GM12878 (cell line): ENCODE results near the gene PLXNC1. TPM values are rescaled to one million over a fixed set of nuclear protein-coding genes. Genes with fewer than 3 reads are reported as not detected.

Experiments
- ASH2L ChIP-seq: fragments of 300-600, 200-600 bp; sonication (generic); IDR thresholded peaks from 2 replicates; pipeline ENCODE4 v1.6.1; 2017; ENCODE audit warnings: low read depth, mild to moderate bottlenecking, borderline replicate concordance
- ATF2 ChIP-seq: IDR thresholded peaks from 2 replicates; pipeline ENCODE4 v1.6.1; 2012; ENCODE audit warnings: low read length, inconsistent platforms
- BHLHE40 ChIP-seq, 2 experiments: fragments of 450-650 bp in 1 of 2; IDR thresholded peaks; 2 replicates each; pipeline ENCODE4 v1.6.1; 2011 to 2017; ENCODE audit warnings: low read depth in 2 of 2, borderline replicate concordance in 1 of 2, improper control_type of control experiment in 1 of 2, low read length in 1 of 2, mild to moderate bottlenecking in 1 of 2
- CREB1 ChIP-seq: IDR thresholded peaks from 2 replicates; pipeline ENCODE4 v1.6.1; 2012; ENCODE audit warnings: low read depth, mild to moderate bottlenecking, inconsistent platforms
- CTCF ChIP-seq, 3 experiments: IDR thresholded peaks in 2 of 3; conservative IDR thresholded peaks in 1 of 3; 2 replicates each; pipeline ENCODE4 v1.5.1; 2011; ENCODE audit warnings: low read depth in 3 of 3, low read length in 3 of 3, mild to moderate bottlenecking in 3 of 3, control low read depth in 2 of 3, moderate library complexity in 2 of 3, inconsistent platforms in 1 of 3, mixed read lengths in 1 of 3; ENCODE audit not compliant: control insufficient read depth in 2 of 3, insufficient read depth in 1 of 3; ENCODE audit errors: extremely low read depth in 1 of 3
- EED ChIP-seq: sonication (generic); IDR thresholded peaks from 2 replicates; pipeline ENCODE4 v1.6.1; 2016; ENCODE audit warnings: antibody characterized with exemption, low read depth
- EP300 ChIP-seq, 2 experiments: fragments of 150-350 bp in 1 of 2; IDR thresholded peaks; 2 replicates each; pipeline ENCODE4 v1.6.1; 2011 to 2012; ENCODE audit warnings: low read depth in 2 of 2, low read length in 2 of 2, borderline replicate concordance in 1 of 2, improper control_type of control experiment in 1 of 2, inconsistent platforms in 1 of 2; ENCODE audit not compliant: control insufficient read depth in 1 of 2
- FOXM1 ChIP-seq: IDR thresholded peaks from 2 replicates; pipeline ENCODE4 v1.6.1; 2012; ENCODE audit warnings: low read depth, mild to moderate bottlenecking, inconsistent platforms, low read length, moderate library complexity
- GATAD2B ChIP-seq: fragments of 450-650 bp; conservative IDR thresholded peaks from 2 replicates; pipeline ENCODE4 v1.6.1; 2017; ENCODE audit warnings: low read depth, mild to moderate bottlenecking, moderate library complexity
- IKZF1 ChIP-seq: fragments of 450-650 bp; conservative IDR thresholded peaks from 2 replicates; pipeline ENCODE4 v1.6.1; 2017; ENCODE audit warnings: antibody characterized with exemption, mild to moderate bottlenecking
- JUNB ChIP-seq: IDR thresholded peaks from 2 replicates; pipeline ENCODE4 v1.6.1; 2016; ENCODE audit warnings: antibody characterized with exemption, mild to moderate bottlenecking
- MEF2B ChIP-seq: fragments of 450-650 bp; IDR thresholded peaks from 2 replicates; pipeline ENCODE4 v1.6.1; 2018; ENCODE audit warnings: mild to moderate bottlenecking, moderate library complexity; ENCODE audit not compliant: partially characterized antibody, poor library complexity, severe bottlenecking
- MTA3 ChIP-seq: IDR thresholded peaks from 2 replicates; pipeline ENCODE4 v1.6.1; 2012; ENCODE audit warnings: low read length, inconsistent platforms, borderline replicate concordance
- NBN ChIP-seq: fragments of 450-650 bp; IDR thresholded peaks from 2 replicates; pipeline ENCODE4 v1.6.1; 2016
- NFYB ChIP-seq: IDR thresholded peaks from 2 replicates; pipeline ENCODE4 v1.6.1; 2011; ENCODE audit warnings: low read depth, mild to moderate bottlenecking, low read length, improper control_type of control experiment, moderate library complexity; ENCODE audit not compliant: insufficient read depth
- PBX3 ChIP-seq: IDR thresholded peaks from 2 replicates; pipeline ENCODE4 v1.6.1; 2011; ENCODE audit warnings: mild to moderate bottlenecking, low read depth, low read length, moderate library complexity; ENCODE audit not compliant: insufficient replicate concordance
- POLR2A ChIP-seq: IDR thresholded peaks from 2 replicates; pipeline ENCODE4 v1.6.1; 2011; ENCODE audit warnings: low read depth, mild to moderate bottlenecking, low read length
- POLR2AphosphoS5 ChIP-seq: IDR thresholded peaks from 2 replicates; pipeline ENCODE4 v1.6.1; 2011; ENCODE audit warnings: mild to moderate bottlenecking, low read length, inconsistent platforms
- RB1 ChIP-seq: fragments of 450-650 bp; formaldehyde crosslinking; IDR thresholded peaks from 2 replicates; pipeline ENCODE4 v1.6.1; 2017; ENCODE audit warnings: mild to moderate bottlenecking, borderline replicate concordance
- SMAD1 ChIP-seq: fragments of 450-650 bp; IDR thresholded peaks from 2 replicates; pipeline ENCODE4 v1.6.1; 2018; ENCODE audit warnings: mild to moderate bottlenecking, low read depth; ENCODE audit not compliant: partially characterized antibody
- SMAD5 ChIP-seq: IDR thresholded peaks from 2 replicates; pipeline ENCODE4 v1.6.1; 2016; ENCODE audit warnings: antibody characterized with exemption, low read depth
- SMARCA5 ChIP-seq: fragments of 450-650 bp; IDR thresholded peaks from 2 replicates; pipeline ENCODE4 v1.6.1; 2017; ENCODE audit warnings: mild to moderate bottlenecking
- SPI1 ChIP-seq: IDR thresholded peaks from 2 replicates; pipeline ENCODE4 v1.6.1; 2011; ENCODE audit warnings: low read depth, mild to moderate bottlenecking, low read length, moderate library complexity, borderline replicate concordance; ENCODE audit not compliant: insufficient read depth
- SREBF1 ChIP-seq: IDR thresholded peaks from 2 replicates; pipeline ENCODE4 v1.6.1; 2012; ENCODE audit warnings: mild to moderate bottlenecking, low read length
- SREBF2 ChIP-seq: IDR thresholded peaks from 2 replicates; pipeline ENCODE4 v1.6.1; 2012; ENCODE audit warnings: mild to moderate bottlenecking, low read length
- ZNF207 ChIP-seq: fragments of 450-650 bp; IDR thresholded peaks from 2 replicates; pipeline ENCODE4 v1.6.1; 2014; ENCODE audit warnings: antibody characterized with exemption, mild to moderate bottlenecking, borderline replicate concordance
- ZSCAN29 ChIP-seq: fragments of 450-650 bp; IDR thresholded peaks from 2 replicates; pipeline ENCODE4 v1.6.1; 2017; ENCODE audit warnings: mild to moderate bottlenecking, moderate library complexity
- polyA plus RNA-seq, 11 experiments: library from polyadenylated mRNA; depleted of rRNA in 4 of 11; unstranded in 6 of 11; stranded (reverse) in 5 of 11; fragments of >200 nt; fragmentation: Nextera tagmentation in 4 of 11; fragmentation: Illumina TruSeq in 1 of 11; extraction: Ambion mirVana in 4 of 11; extraction: Trizol in 1 of 11; gene quantifications; 1 replicate in 1 of 11; 2 replicates in 10 of 11; pipeline versions ENCODE4 v1.2.1 to v1.2.3, GENCODE V29; 2011 to 2016; ENCODE audit warnings: inconsistent platforms in 2 of 11, missing spikeins in 2 of 11, low read depth in 1 of 11
- total RNA-seq, 4 experiments: library from RNA; depleted of rRNA in 3 of 4; stranded (reverse); fragments of >200 nt in 3 of 4; fragmentation: Illumina TruSeq in 1 of 4; extraction: Trizol in 1 of 4; gene quantifications; 2 replicates each; pipeline versions ENCODE4 v1.2.1 to v1.2.3, GENCODE V29; 2013 to 2021

The PLXNC1 gene
- total and polyA plus RNA-seq, 10 of the 15 experiments (the other 5 are each of a cell fraction or from before 2014, with no cell fraction given) = 5.2 to 41.2 (median 24.6) TPM

- TF ChIP-seq SMAD5 (no peak), JUNB (peak; percentile 17; the same call in 1 of the 2 replicates), PBX3 (no peak), MTA3 (peak; percentile 32; the same call in 1 of the 2 replicates), NFYB (no peak), EED (peak; percentile 78), CREB1 (0 out of 2 replicates have a peak, but pooled peaks have one; percentile 27), POLR2A (peak; percentile 76), SMARCA5 (peak; percentile 53; the same call in 1 of the 2 replicates), BHLHE40 (IDR thresholded peaks at IDR 0.05; ENCODE audit: borderline replicate concordance in 1 of 2, low read depth in 2 of 2, low read length in 1 of 2) (peak in 1 of 2 experiments; percentile 47; a peak in 1 of 4 replicates), POLR2AphosphoS5 (peak; percentile 53), IKZF1 (peak; percentile 94), MEF2B (peak; percentile 51), SREBF2 (no peak), RB1 (peak; percentile 60; the same call in 1 of the 2 replicates), SMAD1 (peak; percentile 46), ZSCAN29 (0 out of 2 replicates have a peak, but pooled peaks have one; percentile 59), FOXM1 (peak; percentile 65), CTCF (IDR thresholded peaks at IDR 0.05 in 2 of 3, conservative IDR thresholded peaks at IDR 0.05 in 1 of 3; ENCODE audit: control insufficient read depth in 2 of 3, extremely low read depth in 1 of 3, insufficient read depth in 1 of 3, low read depth in 3 of 3, low read length in 3 of 3) (no peak), ZNF207 (peak; percentile 86; the same call in 1 of the 2 replicates), SPI1 (peak; percentile 88), ASH2L (peak; percentile 67; the same call in 1 of the 2 replicates), ATF2 (0 out of 2 replicates have a peak, but pooled peaks have one; percentile 27), GATAD2B (peak; percentile 89), NBN (peak; percentile 77; the same call in 1 of the 2 replicates), EP300 (IDR thresholded peaks at IDR 0.05; ENCODE audit: borderline replicate concordance in 1 of 2, control insufficient read depth in 1 of 2, low read depth in 2 of 2, low read length in 2 of 2) (peak in 1 of 2 experiments; percentile 11; a peak in 1 of 4 replicates), SREBF1 (no peak)
These were observed 114.0 kb downstream of the PLXNC1 start (continued) for GRCh38 chr12:94262228-94263010.
